Diencephalon (tissue), 1 donor: ENCODE data around the gene IGFBP5. TPM values are rescaled to one million over a fixed set of nuclear protein-coding genes. Genes with fewer than 3 reads are reported as not detected.

Experiments
- total RNA-seq: library from RNA; depleted of rRNA; stranded (reverse); fragments of >200 nt; gene quantifications from one replicate; pipeline ENCODE4 v1.2.3, GENCODE V29; 2014

The IGFBP5 gene
- total RNA-seq, result 59.3 TPM

GRCh38 chr2:216695401-216695821, at the start of gene IGFBP5:
Gene IGFBP5 (minus strand): TSS chr2:216695549. CDS start chr2:216694775, 774 bp downstream.

GRCh38 chr2:216632952-216633615, 62.3 kb downstream of the IGFBP5 start, which contains the start of gene IGFBP2:
Gene IGFBP2 (plus strand): TSS chr2:216633420. CDS start chr2:216633524, 104 bp downstream.

Other genes starting within 250 kb of the IGFBP5 start
- 3,287 TPM for gene RPL37A, start 196.7 kb downstream of the IGFBP5 start, total RNA-seq
- gene IGFBP2, start 62.1 kb downstream of the IGFBP5 start, total RNA-seq, result 98.7 TPM
- gene TNP1, start 164.5 kb upstream of the IGFBP5 start, total RNA-seq, result not detected